Right cardiac atrium (tissue), 5 donors: ENCODE measurements around the gene AMIGO2. TPM values are rescaled to one million over a fixed set of nuclear protein-coding genes. Genes with fewer than 3 reads are reported as not detected.
A peak's percentile ranks its signal among the peaks of the same experiment; 100 is the strongest.

Experiments used
- ATAC-seq, 2 donors: fragments of 200-7000 bp; cut with Tn5 transposase; one replicate each; pipeline versions ENCODE4 v1.8.0 to v1.9.1; 2020; ENCODE audit warnings: moderate library complexity in 2 of 2, mild to moderate bottlenecking in 1 of 2
- DNase-seq, 3 donors: peaks; one replicate each; pipeline ENCODE4 v3.0.0-alpha.2; 2020
- H3K27ac ChIP-seq: one replicate; pipeline ENCODE4 v1.5.1; 2013; ENCODE audit warnings: mild to moderate bottlenecking, low read length, control low read depth, moderate library complexity
- H3K27me3 ChIP-seq: one replicate; pipeline ENCODE4 v1.6.1; 2013; ENCODE audit not compliant: control insufficient read depth, insufficient read depth
- H3K4me1 ChIP-seq: one replicate; pipeline ENCODE4 v1.6.1; 2013; ENCODE audit warnings: low read length; ENCODE audit not compliant: control insufficient read depth, insufficient read depth
- H3K4me3 ChIP-seq: one replicate; pipeline ENCODE4 v1.5.1; 2013; ENCODE audit warnings: low read length, control low read depth
- H3K9me3 ChIP-seq: one replicate; pipeline ENCODE4 v1.6.1; 2013; ENCODE audit warnings: low read length; ENCODE audit not compliant: control insufficient read depth
- WGBS: extraction: QIAGEN DNeasy Blood & Tissue Kit; methylation state at CpG from one replicate; pipeline ENCODE4 v1.1.7; 2013; 5-methylcytosine and 5-hydroxymethylcytosine counted together
- intact Hi-C, 4 donors: fragments of 100-400 bp; cut with DNase I; formaldehyde crosslinking; loops; one replicate each; pipeline versions ENCODE4 v1.11.0 to v1.14.0; 2022 to 2023
- polyA plus RNA-seq: library from polyadenylated mRNA; stranded (reverse); fragments of 200-250 nt; gene quantifications from one replicate; pipeline ENCODE4 v1.2.3, GENCODE V29; 2013
- total RNA-seq, 4 donors: library from RNA; stranded (reverse); fragmentation: NEBNext Ultra II Directional; extraction: Animal tissue kit (Norgen Biotek cat#: 25700); gene quantifications; one replicate each; pipeline ENCODE4 v1.2.1, GENCODE V29; 2021
- donor health status: healthy with polysubstance abuse.
- donor health status: DM: no; HTN: yes; CAD: no.
- donor health status: DM: no; HTN: no; CAD: no.
- donor health status: DM: no; HTN: yes; CAD: no; lungs with severe emphysema.
- donor health status: DM: yes; HTN: yes; CAD: no.

AMIGO2 gene
- total and polyA plus RNA-seq, 5 donors = 5.2 to 8.7 (median 6.8) TPM

GRCh38 chr12:47032644-47033043 is 47.1 kb downstream of the AMIGO2 start:
- WGBS = 8% methylated on average over 1 of the region's 1 CpG
- H3K9me3 ChIP-seq = no peaks in the 10 kb centered on the region
- DNase-seq (no peak), ATAC-seq (peak; percentile 78 to 81)
- no peak overlapping the region for H3K4me3 ChIP-seq
- H3K4me1 ChIP-seq = no peaks in the 10 kb centered on the region
- no peak overlapping the region for H3K27ac ChIP-seq
- no peaks in the 10 kb centered on the region for H3K27me3 ChIP-seq
- intact Hi-C loops = loop anchor here (5.0 to 10.0 kb wide), 5 partner anchors 272 to 652 kb away; no protein-coding TSS in a partner anchor

- no peaks in the 10 kb centered on the region for H3K27me3 ChIP-seq
- 95% methylated on average over 2 of the region's 2 CpGs for WGBS
These were observed 49.9 kb downstream of the AMIGO2 start for GRCh38 chr12:47029903-47030302.

GRCh38 chr12:47028981-47029708 is 50.6 kb downstream of the AMIGO2 start:
- intact Hi-C loops = no loop called here
- no peak for ATAC-seq

More at GRCh38 chr12:47029903-47030302, 49.9 kb downstream of the AMIGO2 start:
- intact Hi-C loops = loop anchor here (5.0 to 10.0 kb wide), 5 partner anchors 275 to 655 kb away; no protein-coding TSS in a partner anchor
- Histone ChIP-seq H3K27ac (no peak overlapping the region), H3K9me3 (no peaks in the 10 kb centered on the region), H3K4me3 (no peak overlapping the region), H3K4me1 (no peaks in the 10 kb centered on the region)
- ATAC-seq = no peak
- DNase-seq = no peak

GRCh38 chr12:47028186-47028585 is 51.6 kb downstream of the AMIGO2 start:
- intact Hi-C loops = no loop called here
- 79% methylated on average over 5 of the region's 5 CpGs for WGBS

More at GRCh38 chr12:47028981-47029708, 50.6 kb downstream of the AMIGO2 start:
- H3K4me1 ChIP-seq = no peaks in the 10 kb centered on the region
- H3K9me3 ChIP-seq = no peaks in the 10 kb centered on the region
- no peaks in the 10 kb centered on the region for H3K27me3 ChIP-seq
- WGBS = 91% methylated on average over 4 of the region's 4 CpGs
- H3K4me3 ChIP-seq = no peak overlapping the region
- H3K27ac ChIP-seq = no peak overlapping the region
- DNase-seq = no peak

More at GRCh38 chr12:47028186-47028585, 51.6 kb downstream of the AMIGO2 start:
- DNase-seq = no peak
- ATAC-seq = no peak
- Histone ChIP-seq H3K4me3 (no peak overlapping the region), H3K27me3 (no peaks in the 10 kb centered on the region), H3K27ac (no peak overlapping the region), H3K4me1 (no peaks in the 10 kb centered on the region), H3K9me3 (no peaks in the 10 kb centered on the region)

Other genes starting within 250 kb of the AMIGO2 start
- gene PCED1B, start 338 bp downstream of the AMIGO2 start, total RNA-seq = 1 to 10 TPM; 1.3 to 2.3 (median 1.7) TPM
- gene PCED1B, start 338 bp downstream of the AMIGO2 start, polyA plus RNA-seq = 1.3 TPM